SU-DHL-6 (cell line): ENCODE measurements around the gene SPECC1.

Source experiments
- EZH2phosphoT487 ChIP-seq: fragments of 200-600 bp; sonication (generic), shearing (Covaris generic); conservative IDR thresholded peaks from 2 replicates; pipeline ENCODE4 v1.6.1; 2018; ENCODE audit warnings: mild to moderate bottlenecking, antibody characterized with exemption, low read length, moderate library complexity, mixed read lengths
- TF ChIP-seq, protein P1 (sequence below): fragments of 200-600 bp; sonication (generic); IDR thresholded peaks from one replicate; pipeline ENCODE4 v1.5.1; 2017; ENCODE audit warnings: antibody characterized with exemption, mild to moderate bottlenecking, low read length, moderate library complexity; ENCODE audit not compliant: insufficient read depth, poor library complexity, severe bottlenecking

DNA sequence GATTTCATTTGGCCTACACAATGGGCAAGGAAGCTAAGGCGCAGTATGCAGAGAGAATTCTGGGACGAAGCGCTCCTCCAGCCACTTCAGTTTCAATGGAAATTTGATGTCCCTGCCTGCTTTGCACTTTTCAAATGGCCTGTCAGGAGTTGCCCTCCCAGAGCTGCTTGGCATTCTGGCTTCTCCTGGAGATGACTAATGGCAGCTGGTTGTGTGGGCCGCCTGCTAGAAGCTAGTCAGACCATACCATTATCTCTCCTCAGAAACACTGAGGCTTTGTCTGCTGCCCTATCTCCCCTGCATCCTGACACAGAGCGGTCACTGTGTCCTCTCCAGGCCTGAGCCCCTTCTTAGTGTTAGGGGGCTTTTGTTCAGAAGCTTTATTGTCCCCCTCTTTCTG lies 180.1 kb downstream of the SPECC1 start:
- TF ChIP-seq, protein P1, sequence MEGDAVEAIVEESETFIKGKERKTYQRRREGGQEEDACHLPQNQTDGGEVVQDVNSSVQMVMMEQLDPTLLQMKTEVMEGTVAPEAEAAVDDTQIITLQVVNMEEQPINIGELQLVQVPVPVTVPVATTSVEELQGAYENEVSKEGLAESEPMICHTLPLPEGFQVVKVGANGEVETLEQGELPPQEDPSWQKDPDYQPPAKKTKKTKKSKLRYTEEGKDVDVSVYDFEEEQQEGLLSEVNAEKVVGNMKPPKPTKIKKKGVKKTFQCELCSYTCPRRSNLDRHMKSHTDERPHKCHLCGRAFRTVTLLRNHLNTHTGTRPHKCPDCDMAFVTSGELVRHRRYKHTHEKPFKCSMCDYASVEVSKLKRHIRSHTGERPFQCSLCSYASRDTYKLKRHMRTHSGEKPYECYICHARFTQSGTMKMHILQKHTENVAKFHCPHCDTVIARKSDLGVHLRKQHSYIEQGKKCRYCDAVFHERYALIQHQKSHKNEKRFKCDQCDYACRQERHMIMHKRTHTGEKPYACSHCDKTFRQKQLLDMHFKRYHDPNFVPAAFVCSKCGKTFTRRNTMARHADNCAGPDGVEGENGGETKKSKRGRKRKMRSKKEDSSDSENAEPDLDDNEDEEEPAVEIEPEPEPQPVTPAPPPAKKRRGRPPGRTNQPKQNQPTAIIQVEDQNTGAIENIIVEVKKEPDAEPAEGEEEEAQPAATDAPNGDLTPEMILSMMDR: no peak
- no peak for TF ChIP-seq EZH2phosphoT487
